GM21723 (cell line): ENCODE data around the gene ADGRD2.
"Not testable (repeated sequence)": the region's sequence is repeated elsewhere in the genome, so short reads cannot be mapped to it uniquely, and the experiment has no call there.

ENCODE experiments used
- ATAC-seq: cut with Tn5 transposase; IDR thresholded peaks from one replicate; pipeline ENCODE4 v1.9.1; 2021; ENCODE audit warnings: mild to moderate bottlenecking, moderate library complexity; ENCODE audit not compliant: unreplicated experiment

The ADGRD2 gene, protein sequence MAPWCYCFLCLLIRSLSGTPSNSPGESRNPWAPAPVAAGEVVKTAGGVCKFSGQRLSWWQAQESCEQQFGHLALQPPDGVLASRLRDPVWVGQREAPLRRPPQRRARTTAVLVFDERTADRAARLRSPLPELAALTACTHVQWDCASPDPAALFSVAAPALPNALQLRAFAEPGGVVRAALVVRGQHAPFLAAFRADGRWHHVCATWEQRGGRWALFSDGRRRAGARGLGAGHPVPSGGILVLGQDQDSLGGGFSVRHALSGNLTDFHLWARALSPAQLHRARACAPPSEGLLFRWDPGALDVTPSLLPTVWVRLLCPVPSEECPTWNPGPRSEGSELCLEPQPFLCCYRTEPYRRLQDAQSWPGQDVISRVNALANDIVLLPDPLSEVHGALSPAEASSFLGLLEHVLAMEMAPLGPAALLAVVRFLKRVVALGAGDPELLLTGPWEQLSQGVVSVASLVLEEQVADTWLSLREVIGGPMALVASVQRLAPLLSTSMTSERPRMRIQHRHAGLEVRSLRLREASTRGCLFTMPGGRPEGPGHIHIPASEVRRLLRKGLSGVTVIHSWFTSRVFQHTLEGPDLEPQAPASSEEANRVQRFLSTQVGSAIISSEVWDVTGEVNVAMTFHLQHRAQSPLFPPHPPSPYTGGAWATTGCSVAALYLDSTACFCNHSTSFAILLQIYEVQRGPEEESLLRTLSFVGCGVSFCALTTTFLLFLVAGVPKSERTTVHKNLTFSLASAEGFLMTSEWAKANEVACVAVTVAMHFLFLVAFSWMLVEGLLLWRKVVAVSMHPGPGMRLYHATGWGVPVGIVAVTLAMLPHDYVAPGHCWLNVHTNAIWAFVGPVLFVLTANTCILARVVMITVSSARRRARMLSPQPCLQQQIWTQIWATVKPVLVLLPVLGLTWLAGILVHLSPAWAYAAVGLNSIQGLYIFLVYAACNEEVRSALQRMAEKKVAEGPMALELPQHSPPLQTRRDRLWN

DNA sequence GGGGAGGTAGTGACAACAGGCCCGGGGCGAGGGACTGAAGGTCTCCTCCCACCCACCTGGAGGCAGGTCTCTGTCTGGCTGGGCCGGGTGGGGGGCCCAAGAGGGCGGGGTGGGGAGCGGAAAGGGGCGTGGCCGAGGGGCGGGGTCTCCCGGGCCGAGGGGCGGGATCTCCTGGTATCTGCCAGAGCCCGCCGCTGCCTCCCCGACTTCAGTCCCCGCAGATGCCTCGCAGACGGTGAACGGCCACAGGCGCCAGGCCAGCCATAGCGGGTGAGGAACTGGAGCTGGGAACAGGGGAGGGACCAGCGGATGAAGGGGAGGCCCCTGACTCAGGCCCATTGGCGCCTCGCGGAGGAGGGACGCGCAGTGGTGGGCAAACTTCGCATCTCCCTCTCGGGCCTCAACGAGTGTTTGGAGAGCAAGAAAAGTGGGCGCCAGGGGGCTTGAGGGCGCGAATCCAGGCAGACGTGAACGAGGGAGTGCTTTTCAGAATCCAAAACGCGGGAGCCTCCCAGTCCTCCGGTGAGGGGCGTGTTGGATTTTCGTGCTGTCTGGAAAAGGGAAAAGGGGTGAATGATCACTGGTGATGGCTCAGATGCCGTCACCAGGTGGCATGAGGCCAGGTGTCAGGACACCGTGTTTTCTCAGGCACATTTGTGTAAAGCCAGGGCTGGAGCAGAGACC, at the start of gene ADGRD2:
TSS of gene ADGRD2 (plus strand) at position 211 of the 684 bp plus-strand sequence. CDS start 1,216 bp downstream, outside the sequence.
- no peak for ATAC-seq

DNA sequence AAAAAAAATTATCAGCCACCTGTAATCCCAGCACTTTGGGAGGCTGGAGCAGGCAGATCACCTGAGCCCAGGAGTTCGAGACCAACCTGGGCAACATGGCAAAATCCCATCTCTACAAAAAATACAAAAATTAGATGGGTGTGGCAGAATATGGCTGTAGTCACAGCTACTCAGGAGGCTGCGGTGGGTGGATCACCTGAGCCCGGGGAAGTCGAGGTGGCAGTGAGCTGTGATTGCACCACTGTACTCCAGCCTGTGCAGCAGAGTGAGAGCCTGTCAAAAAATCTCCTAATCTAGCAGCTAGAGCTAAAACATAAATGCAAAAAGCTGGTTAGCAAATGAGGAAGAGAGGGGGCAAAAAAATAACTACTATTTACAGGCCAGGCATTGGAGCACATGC, 47.0 kb upstream of the ADGRD2 start:
- no peak for ATAC-seq

DNA sequence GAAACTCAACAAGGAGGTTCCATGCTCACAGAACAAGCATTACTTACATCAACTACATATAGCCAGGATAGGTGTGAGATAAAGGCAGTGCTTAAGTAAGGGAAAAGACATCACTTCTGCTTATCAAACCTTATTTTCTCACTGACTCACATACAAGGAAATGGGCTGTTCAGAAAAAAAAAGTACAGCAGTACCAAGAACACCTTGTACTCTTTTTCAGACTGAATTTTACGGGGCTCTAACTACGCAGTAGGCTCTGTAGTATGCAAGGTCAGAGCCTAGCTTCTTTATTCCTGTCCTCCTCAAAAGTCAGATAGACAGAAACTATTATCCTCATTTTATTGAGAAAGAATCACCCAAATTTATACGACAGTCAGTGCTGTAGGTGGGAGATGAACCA, 40.8 kb upstream of the ADGRD2 start:
- ATAC-seq: no peak

DNA sequence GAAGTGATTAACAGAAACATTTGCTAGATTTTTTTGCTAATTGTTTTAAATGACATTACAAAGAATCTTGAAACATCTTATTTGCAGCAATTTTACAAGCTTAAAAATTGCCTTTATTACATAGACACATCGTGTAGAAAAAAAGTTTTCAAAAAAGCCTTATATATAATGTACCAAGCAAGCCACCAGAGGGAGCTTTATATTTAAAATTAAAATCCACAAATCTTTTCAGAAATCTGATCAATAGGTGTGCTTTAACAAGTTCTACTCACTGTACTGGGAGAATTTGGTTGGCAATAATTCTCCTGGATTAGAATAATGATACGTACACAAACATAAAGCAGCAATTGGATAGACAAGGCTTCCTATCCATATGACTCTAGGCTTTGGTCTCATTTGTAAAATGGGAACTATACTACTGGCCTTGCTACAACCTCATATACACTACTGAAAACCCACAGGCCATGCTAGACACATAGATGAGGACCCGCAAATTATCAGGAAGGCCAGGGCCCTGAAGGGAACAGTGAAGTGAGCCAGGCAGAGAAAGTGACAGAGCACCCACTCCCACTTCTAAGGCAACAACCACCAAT, 39.8 kb upstream of the ADGRD2 start:
- ATAC-seq: no peak

DNA sequence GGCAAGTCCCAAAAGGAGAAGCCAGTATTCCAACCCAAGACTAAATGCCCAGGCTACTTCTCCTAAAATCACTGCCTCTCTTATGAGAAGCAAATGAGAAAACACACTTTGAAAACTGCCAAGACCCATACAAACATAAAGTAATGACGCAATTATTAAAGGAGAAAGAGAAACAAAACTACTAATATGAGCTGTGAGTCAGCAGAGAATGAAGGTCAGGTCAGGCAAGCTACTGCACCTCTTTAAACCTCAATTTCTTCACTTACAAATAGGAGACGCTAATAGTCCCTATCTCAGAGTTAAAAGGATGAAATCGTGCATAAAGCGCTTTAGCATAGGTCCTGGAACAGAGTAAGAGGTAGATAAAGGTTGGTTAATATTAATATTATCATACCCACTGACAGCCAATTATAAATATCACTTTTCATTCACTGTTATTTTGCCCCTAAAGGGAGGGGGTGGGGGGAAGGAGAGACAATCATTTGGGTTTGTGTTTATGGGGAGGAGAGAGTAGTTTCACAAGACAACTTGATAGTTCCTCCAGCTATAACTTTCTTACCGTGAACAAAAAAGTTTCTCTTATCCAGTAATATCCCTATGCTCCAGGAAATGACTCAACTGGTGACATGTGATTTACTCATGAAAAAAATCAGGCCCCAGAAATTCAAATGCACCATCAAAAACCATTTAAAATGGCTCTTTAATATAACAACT, 38.6 kb upstream of the ADGRD2 start:
- ATAC-seq: no peak

GRCh38 chr9:124412228-124412575, 38.0 kb upstream of the ADGRD2 start:
- ATAC-seq: no peak

- no peak for ATAC-seq
These were observed 35.6 kb upstream of the ADGRD2 start for GRCh38 chr9:124414612-124415011.

GRCh38 chr9:124415102-124415851, 35.0 kb upstream of the ADGRD2 start, which contains the start of gene PSMB7:
TSS of gene PSMB7 (minus strand) at chr9:124415442. CDS start at chr9:124415425, 17 bp downstream.
- ATAC-seq: peak; percentile 89

- ATAC-seq: no peak
These were observed 34.3 kb upstream of the ADGRD2 start for GRCh38 chr9:124415852-124416484.

DNA sequence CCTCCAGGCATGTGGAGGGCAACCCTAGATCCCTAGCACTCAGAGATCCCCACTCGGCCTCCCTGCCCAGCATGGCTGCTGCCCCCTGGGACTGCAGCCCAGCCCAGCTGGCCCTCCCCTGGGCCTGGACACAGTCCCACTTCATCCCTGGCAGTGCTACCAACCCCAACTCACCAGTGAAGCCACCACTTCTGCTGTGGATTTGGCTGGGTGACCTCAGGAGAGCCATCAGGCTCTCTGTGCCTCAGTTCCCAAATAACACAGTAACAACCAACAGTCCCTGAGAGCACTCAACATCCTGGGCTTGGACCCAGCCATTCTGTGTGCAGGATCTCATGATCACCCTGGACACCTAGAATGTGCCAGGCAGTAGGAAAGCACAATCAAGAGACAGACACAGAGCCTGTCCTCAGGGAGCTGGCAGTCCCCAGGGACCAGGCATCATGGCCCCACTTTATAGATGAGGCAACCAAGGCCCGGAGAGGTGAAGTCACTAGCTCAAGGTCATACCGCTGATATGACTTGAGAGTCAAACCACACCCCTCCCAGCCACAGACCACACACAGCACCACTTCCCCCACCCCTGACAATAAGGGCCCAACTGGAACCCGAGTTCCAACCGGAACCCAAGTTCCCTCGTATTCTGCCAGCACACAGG, 30.3 kb upstream of the ADGRD2 start:
- no peak for ATAC-seq

- ATAC-seq: no peak
These were observed 29.2 kb upstream of the ADGRD2 start for GRCh38 chr9:124420991-124421543.

GRCh38 chr9:124423155-124423554, 27.1 kb upstream of the ADGRD2 start:
- ATAC-seq: no peak

DNA sequence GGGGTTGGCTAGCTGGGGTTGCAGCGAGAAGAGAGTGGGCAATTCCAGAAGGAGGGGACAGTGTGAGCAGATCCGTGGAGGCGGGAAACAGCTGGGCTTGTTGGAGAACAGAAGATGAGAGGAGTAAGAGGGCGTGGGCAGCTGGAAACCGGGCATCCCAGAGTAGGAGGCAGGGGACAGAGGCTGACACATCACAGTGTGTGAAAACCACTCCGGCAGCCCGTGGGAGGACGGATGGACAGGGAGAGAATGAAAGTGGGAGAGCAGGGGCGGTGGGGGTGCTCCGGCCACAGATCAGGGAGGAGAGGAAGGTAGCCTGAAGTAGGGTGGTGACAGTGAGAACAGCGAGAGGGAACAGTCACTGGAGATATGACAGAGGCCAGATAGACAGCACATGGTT, 26.7 kb upstream of the ADGRD2 start:
- no peak for ATAC-seq

GRCh38 chr9:124425733-124426132, 24.5 kb upstream of the ADGRD2 start:
- not testable (repeated sequence) for ATAC-seq

- ATAC-seq: no peak
These were observed 23.9 kb upstream of the ADGRD2 start for GRCh38 chr9:124426361-124426760.

DNA sequence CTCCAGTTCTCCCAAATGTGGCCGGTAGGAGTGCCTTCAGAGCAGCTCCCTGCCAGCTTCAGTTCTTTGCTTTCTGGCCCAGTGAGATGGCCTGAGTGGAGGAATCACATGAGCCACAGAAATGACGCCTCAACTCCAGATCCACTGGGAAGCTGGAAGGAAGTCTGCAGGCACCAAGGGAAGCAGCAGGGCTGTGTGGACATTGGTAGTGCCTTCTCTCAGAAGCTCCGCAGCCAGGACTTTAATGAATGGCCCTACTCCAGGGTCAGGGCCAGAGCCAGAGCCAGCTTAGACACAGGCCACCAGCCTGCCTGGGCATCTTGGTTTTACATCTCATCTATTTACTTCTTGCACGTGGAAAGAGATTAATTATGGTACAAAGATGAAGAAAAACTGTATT, 23.0 kb upstream of the ADGRD2 start:
- ATAC-seq: no peak

DNA sequence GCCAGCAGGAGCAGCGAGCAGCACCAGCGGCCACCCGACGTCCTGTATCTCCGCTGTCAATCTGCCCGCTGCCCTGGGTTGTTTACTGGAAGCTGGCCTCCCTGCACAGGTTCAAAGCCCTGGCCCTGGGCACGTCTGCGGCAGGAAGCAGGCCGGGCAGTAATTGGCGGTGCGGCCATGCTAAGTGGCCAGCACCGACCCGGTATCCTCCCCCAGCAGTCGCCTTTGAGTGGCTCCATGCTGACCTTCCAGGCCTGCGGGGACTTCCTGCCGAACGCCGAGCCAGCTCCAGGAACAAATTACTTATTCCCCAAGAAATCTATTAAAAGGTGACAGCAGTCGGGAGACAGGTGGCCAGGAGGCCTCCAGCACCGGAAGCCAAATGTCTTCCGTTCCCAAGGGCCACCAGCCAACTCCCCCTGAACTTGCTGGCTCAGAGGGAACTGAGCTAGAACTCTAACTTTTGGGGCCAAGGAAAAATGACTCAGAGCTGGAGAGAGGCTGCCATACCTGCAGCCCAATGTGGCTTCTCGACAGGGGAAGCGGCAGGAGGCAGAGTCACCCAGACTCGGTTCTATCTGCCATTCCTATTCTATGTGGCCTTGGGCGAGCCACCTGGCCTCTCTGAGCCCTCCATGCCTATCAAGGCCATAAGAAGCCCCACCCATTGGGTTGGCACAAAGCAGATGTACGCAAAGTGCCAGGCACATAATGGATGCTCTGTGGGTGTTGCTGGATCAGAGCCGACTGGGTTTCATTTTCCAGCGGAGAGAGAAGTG, 21.3 kb upstream of the ADGRD2 start:
- ATAC-seq: no peak
